SK-N-SH (cell line): ENCODE data around the gene RBBP8NL. TPM values are rescaled to one million over a fixed set of nuclear protein-coding genes. Genes with fewer than 3 reads are reported as not detected.

Experiments used
- CTCF ChIA-PET: fragments of 300-600, 350-600 bp; formaldehyde crosslinking; extraction: SDS; loops from one replicate; lab custom pipeline; 2021; lab: Yijun Ruan, JAX
- POLR2A ChIA-PET: fragments of 350-600 bp; sonication (Branson Sonifier 250); formaldehyde crosslinking; extraction: SDS; loops from one replicate; lab custom pipeline; 2020; ENCODE audit warnings: antibody characterized with exemption, inconsistent platforms; lab: Yijun Ruan, JAX
- DNase-seq: peaks from one replicate; pipeline ENCODE4 v3.0.0; 2012
- H2AFZ ChIP-seq: fragments of 200-600 bp; sonication (generic); 2 replicates; pipeline ENCODE4 v1.8.1; 2016; ENCODE audit warnings: antibody characterized with exemption, mild to moderate bottlenecking, low read depth
- H3F3A ChIP-seq: fragments of 200-600 bp; sonication (generic); replicated peaks from 2 replicates; pipeline ENCODE3; 2016; ENCODE audit warnings: antibody characterized with exemption, mild to moderate bottlenecking; ENCODE audit not compliant: insufficient read depth
- H3K27ac ChIP-seq, 2 experiments: fragments of 200-500 bp in 1 of 2; fragments of 200-600 bp in 1 of 2; sonication (Bioruptor generic) in 1 of 2; sonication (generic), shearing (Covaris generic) in 1 of 2; 2 replicates each; pipeline versions ENCODE4 v1.5.1 to v1.6.1; 2014 to 2016; ENCODE audit warnings: low read depth in 2 of 2, inconsistent platforms in 1 of 2, low read length in 1 of 2, mild to moderate bottlenecking in 1 of 2, mixed read lengths in 1 of 2
- H3K27me3 ChIP-seq: fragments of 200-600 bp; sonication (generic), shearing (Covaris generic); 2 replicates; pipeline ENCODE4 v1.6.1; 2016; ENCODE audit warnings: mixed run types; ENCODE audit not compliant: insufficient read depth
- H3K36me3 ChIP-seq, 2 experiments: fragments of 200-500 bp in 1 of 2; fragments of 200-600 bp in 1 of 2; sonication (Bioruptor generic) in 1 of 2; sonication (generic) in 1 of 2; replicated peaks in 1 of 2; 2 replicates each; pipeline versions ENCODE3 to v1.5.1; 2014 to 2016; ENCODE audit warnings: low read length in 1 of 2, mild to moderate bottlenecking in 1 of 2; ENCODE audit not compliant: insufficient read depth in 2 of 2, control insufficient read depth in 1 of 2
- H3K4me1 ChIP-seq, 2 experiments: fragments of 200-500 bp in 1 of 2; fragments of 200-600 bp in 1 of 2; sonication (Bioruptor generic) in 1 of 2; sonication (generic), shearing (Covaris generic) in 1 of 2; 2 replicates each; pipeline versions ENCODE4 v1.5.1 to v1.6.1; 2014 to 2016; ENCODE audit warnings: low read depth in 1 of 2, low read length in 1 of 2, mixed run types in 1 of 2; ENCODE audit not compliant: insufficient read depth in 2 of 2, control insufficient read depth in 1 of 2
- H3K4me2 ChIP-seq: fragments of 200-600 bp; sonication (generic), shearing (Covaris generic); 2 replicates; pipeline ENCODE4 v1.6.1; 2017; ENCODE audit warnings: mixed run types
- H3K4me3 ChIP-seq, 2 experiments: fragments of 200-500 bp in 1 of 2; fragments of 200-600 bp in 1 of 2; sonication (Bioruptor generic) in 1 of 2; sonication (generic), shearing (Covaris generic) in 1 of 2; 2 replicates each; pipeline versions ENCODE4 v1.5.1 to v1.8.1; 2014 to 2016; ENCODE audit warnings: low read depth in 2 of 2, inconsistent platforms in 1 of 2, low read length in 1 of 2, mild to moderate bottlenecking in 1 of 2, mixed read lengths in 1 of 2, moderate library complexity in 1 of 2
- H3K79me2 ChIP-seq: fragments of 200-600 bp; sonication (generic); 2 replicates; pipeline ENCODE4 v1.8.1; 2017; ENCODE audit warnings: mild to moderate bottlenecking; ENCODE audit not compliant: insufficient read depth
- H3K9ac ChIP-seq: fragments of 200-600 bp; sonication (generic); 2 replicates; pipeline ENCODE4 v1.6.1; 2017; ENCODE audit warnings: mixed run types
- H3K9me2 ChIP-seq: fragments of 200-600 bp; sonication (generic); 2 replicates; pipeline ENCODE4 v1.6.1; 2017; ENCODE audit warnings: mixed run types
- H3K9me3 ChIP-seq: fragments of 200-600 bp; sonication (generic); 2 replicates; pipeline ENCODE4 v1.6.1; 2017; ENCODE audit warnings: mixed run types, mild to moderate bottlenecking, moderate library complexity
- H4K20me1 ChIP-seq: fragments of 200-600 bp; sonication (generic); 2 replicates; pipeline ENCODE4 v1.6.1; 2017; ENCODE audit warnings: mild to moderate bottlenecking, mixed run types; ENCODE audit not compliant: insufficient read depth
- ELF1 ChIP-seq: IDR thresholded peaks from 2 replicates; pipeline ENCODE4 v1.4.0; 2012
- EP300 ChIP-seq, 2 experiments: IDR thresholded peaks; 2 replicates each; pipeline versions ENCODE4 v1.4.0 to v1.6.1; 2012; ENCODE audit warnings: borderline replicate concordance in 1 of 2, low read depth in 1 of 2, low read length in 1 of 2
- EZH2phosphoT487 ChIP-seq: fragments of 200-600 bp; sonication (generic); IDR thresholded peaks from 2 replicates; pipeline ENCODE4 v1.6.1; 2017; ENCODE audit warnings: low read depth, mixed run types, mild to moderate bottlenecking, antibody characterized with exemption, moderate library complexity, borderline replicate concordance
- FOXJ3 ChIP-seq: sonication (generic); formaldehyde crosslinking; IDR thresholded peaks from 2 replicates; pipeline ENCODE4 v1.5.1; 2020; ENCODE audit warnings: mild to moderate bottlenecking, missing genetic modification reagents
- FOXM1 ChIP-seq: IDR thresholded peaks from 2 replicates; pipeline ENCODE4 v1.4.0; 2012; ENCODE audit warnings: low read depth, mild to moderate bottlenecking
- JUND ChIP-seq: IDR thresholded peaks from 2 replicates; pipeline ENCODE4 v1.4.0; 2012
- MEF2A ChIP-seq: IDR thresholded peaks from 2 replicates; pipeline ENCODE4 v1.4.0; 2012; ENCODE audit warnings: low read depth, borderline replicate concordance
- NFIC ChIP-seq: IDR thresholded peaks from 2 replicates; pipeline ENCODE4 v1.4.0; 2012; ENCODE audit warnings: borderline replicate concordance
- POLR2AphosphoS5 ChIP-seq: IDR thresholded peaks from 2 replicates; pipeline ENCODE4 v1.6.1; 2012; ENCODE audit warnings: low read depth, low read length
- RCOR1 ChIP-seq: fragments of 150-350 bp; IDR thresholded peaks from 2 replicates; pipeline ENCODE4 v1.6.1; 2017; ENCODE audit warnings: antibody characterized with exemption, low read length
- REST ChIP-seq: IDR thresholded peaks from 2 replicates; pipeline ENCODE4 v1.6.1; 2012; ENCODE audit warnings: mild to moderate bottlenecking, low read depth, low read length, moderate library complexity
- RXRA ChIP-seq: IDR thresholded peaks from 2 replicates; pipeline ENCODE4 v1.4.0; 2012; ENCODE audit warnings: low read depth, mild to moderate bottlenecking, borderline replicate concordance
- SIN3A ChIP-seq: IDR thresholded peaks from 2 replicates; pipeline ENCODE4 v1.6.1; 2012; ENCODE audit warnings: low read depth, mild to moderate bottlenecking, low read length, moderate library complexity, borderline replicate concordance
- TAF1 ChIP-seq: IDR thresholded peaks from 2 replicates; pipeline ENCODE4 v1.6.1; 2012; ENCODE audit warnings: low read depth, mild to moderate bottlenecking, low read length, moderate library complexity, borderline replicate concordance
- TEAD4 ChIP-seq: IDR thresholded peaks from 2 replicates; pipeline ENCODE4 v1.4.0; 2012; ENCODE audit warnings: mild to moderate bottlenecking, borderline replicate concordance; ENCODE audit not compliant: insufficient read depth
- USF1 ChIP-seq: IDR thresholded peaks from 2 replicates; pipeline ENCODE4 v1.4.0; 2012; ENCODE audit warnings: low read depth, borderline replicate concordance
- YY1 ChIP-seq: IDR thresholded peaks from 2 replicates; pipeline ENCODE4 v1.4.0; 2012; ENCODE audit warnings: low read depth, mild to moderate bottlenecking
- WGBS: methylation state at CpG from one replicate; pipeline ENCODE4 v1.1.6; 2017; ENCODE audit warnings: low lambda C conversion rate; 5-methylcytosine and 5-hydroxymethylcytosine counted together
- polyA plus RNA-seq, 3 experiments: library from polyadenylated mRNA; depleted of rRNA; stranded (reverse); fragments of >200 nt; gene quantifications; 2 replicates each; pipeline ENCODE4 v1.2.3, GENCODE V29; 2012

The RBBP8NL gene
- polyA plus RNA-seq, 1 of the 3 experiments (the other 2 are of a cell fraction) = not detected

- Histone ChIP-seq H3K27ac (no peak overlapping the region), H3K27me3 (no peaks in the 10 kb centered on the region; the same call in 1 of the 2 replicates), H3K9ac (no peak overlapping the region), H4K20me1 (no peaks in the 10 kb centered on the region), H3K9me3 (no peaks in the 10 kb centered on the region), H3F3A (no peaks in the 10 kb centered on the region), H3K4me2 (no peak overlapping the region), H3K79me2 (no peaks in the 10 kb centered on the region), H3K36me3 (no peaks in the 10 kb centered on the region), H3K9me2 (no peaks in the 10 kb centered on the region), H3K4me3 (no peak overlapping the region), H3K4me1 (no peaks in the 10 kb centered on the region; a peak in 1 of 4 replicates), H2AFZ (no peak overlapping the region)
- TF ChIP-seq REST (no peak), JUND (no peak), RCOR1 (no peak), YY1 (no peak), TEAD4 (no peak), EZH2phosphoT487 (no peak), FOXM1 (no peak), ELF1 (no peak), SIN3A (no peak), EP300 (IDR thresholded peaks at IDR 0.05; ENCODE audit: borderline replicate concordance in 1 of 2, low read depth in 1 of 2, low read length in 1 of 2) (no peak), RXRA (no peak), MEF2A (no peak), POLR2AphosphoS5 (no peak), NFIC (no peak), FOXJ3 (CRISPR knock-in tag) (no peak), TAF1 (no peak), USF1 (no peak)
- WGBS = 60% methylated on average over 6 of the region's 6 CpGs
- DNase-seq = no peak
- CTCF ChIA-PET = interaction anchor here (0.6 to 1.7 kb wide), 3 partner anchors 15 to 50 kb away, joined by 3 to 5 read pairs (median 3); no protein-coding TSS in a partner anchor
- POLR2A ChIA-PET = no interaction called here
These were observed 16.9 kb upstream of the RBBP8NL start for GRCh38 chr20:62444286-62444685.
